ENCODE measurements around the gene UFM1. TPM values are rescaled to one million over a fixed set of nuclear protein-coding genes. Genes with fewer than 3 reads are reported as not detected.
"Not testable (repeated sequence)": the region's sequence is repeated elsewhere in the genome, so short reads cannot be mapped to it uniquely, and the experiment has no call there.

UFM1 gene
- total and polyA plus RNA-seq, 9 of the 15 experiments (the other 6 are each of a cell fraction or from before 2014, with no cell fraction given) = 26.3 to 58.5 (median 36.1) TPM

- Histone ChIP-seq H3K9me1 (ENCODE audit: control insufficient read depth, insufficient read depth, low read length) (no peaks in the 10 kb centered on the region), H3K27ac (ENCODE audit: extremely low read depth, low read depth, low read length) (no peak overlapping the region), H4K20me1 (replicated peaks; ENCODE audit: control insufficient read depth, insufficient read depth, low read length) (no peaks in the 10 kb centered on the region), H2AFZ (ENCODE audit: low read depth, low read length) (no peak overlapping the region), H3K36me3 (ENCODE audit: control insufficient read depth, insufficient read depth, low read length) (no peaks in the 10 kb centered on the region), H3K4me2 (ENCODE audit: insufficient read depth, low read length) (no peak overlapping the region), H3K79me2 (ENCODE audit: control insufficient read depth, insufficient read depth, low read length) (no peaks in the 10 kb centered on the region), H3K9ac (ENCODE audit: insufficient read depth in 1 of 2, low read depth in 2 of 2, low read length in 2 of 2) (no peak overlapping the region), H3K9me3 (replicated peaks; ENCODE audit: control insufficient read depth, insufficient read depth, low read depth, low read length) (no peaks in the 10 kb centered on the region), H3K4me1 (replicated peaks in 1 of 2; ENCODE audit: control insufficient read depth in 2 of 2, insufficient read depth in 2 of 2, low read length in 2 of 2) (no peaks in the 10 kb centered on the region), H3K27me3 (ENCODE audit: control insufficient read depth in 2 of 2, insufficient read depth in 2 of 2, low read length in 2 of 2) (no peaks in the 10 kb centered on the region), H3K4me3 (no peak overlapping the region)
- FAIRE-seq = no peak
- ATAC-seq = no peak
- TF ChIP-seq PYGO2 (tag; IDR thresholded peaks at IDR 0.05) = no peak
- no peak for TF ChIP-seq RFX5 (IDR thresholded peaks at IDR 0.05; ENCODE audit: low read depth, low read length)
- no peak for TF ChIP-seq PCBP2 (IDR thresholded peaks at IDR 0.05; ENCODE audit: low read depth, low read length, poor library complexity, severe bottlenecking)
- no peak for TF ChIP-seq ZSCAN32 (CRISPR knock-in tag; IDR thresholded peaks at IDR 0.05)
- no peak for TF ChIP-seq CHCHD3 (CRISPR knock-in tag; IDR thresholded peaks at IDR 0.05)
- TF ChIP-seq, protein P1, sequence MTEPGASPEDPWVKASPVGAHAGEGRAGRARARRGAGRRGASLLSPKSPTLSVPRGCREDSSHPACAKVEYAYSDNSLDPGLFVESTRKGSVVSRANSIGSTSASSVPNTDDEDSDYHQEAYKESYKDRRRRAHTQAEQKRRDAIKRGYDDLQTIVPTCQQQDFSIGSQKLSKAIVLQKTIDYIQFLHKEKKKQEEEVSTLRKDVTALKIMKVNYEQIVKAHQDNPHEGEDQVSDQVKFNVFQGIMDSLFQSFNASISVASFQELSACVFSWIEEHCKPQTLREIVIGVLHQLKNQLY (CRISPR knock-in tag; conservative IDR thresholded peaks at IDR 0.05) = no peak
- TF ChIP-seq STAG1 (CRISPR knock-in tag; IDR thresholded peaks at IDR 0.05; ENCODE audit: borderline replicate concordance) = no peak
- TF ChIP-seq SLC30A9 (CRISPR knock-in tag; IDR thresholded peaks at IDR 0.05) = no peak
- no peak for TF ChIP-seq MBD2 (IDR thresholded peaks at IDR 0.05; ENCODE audit: borderline replicate concordance, low read depth)
- no peak for TF ChIP-seq ZNF707 (CRISPR knock-in tag; conservative IDR thresholded peaks at IDR 0.05)
- no peak for TF ChIP-seq ZNF232 (CRISPR knock-in tag; IDR thresholded peaks at IDR 0.05)
- TF ChIP-seq FOSL1 (tag; conservative IDR thresholded peaks at IDR 0.05) = no peak
- no peak for TF ChIP-seq POLR3A (IDR thresholded peaks at IDR 0.05; ENCODE audit: borderline replicate concordance, extremely low read depth, insufficient read depth, insufficient read length)
- TF ChIP-seq ZNF224 (CRISPR knock-in tag; IDR thresholded peaks at IDR 0.05) = no peak
- TF ChIP-seq ZNF699 (CRISPR knock-in tag; IDR thresholded peaks at IDR 0.05; ENCODE audit: insufficient replicate concordance) = no peak
- no peak for TF ChIP-seq ELF4 (CRISPR knock-in tag; IDR thresholded peaks at IDR 0.05)
- no peak for TF ChIP-seq CREBBP (IDR thresholded peaks at IDR 0.05; ENCODE audit: low read depth, low read length)
- in situ Hi-C loops (cut with MboI) (no loop called here), intact Hi-C loops (cut with micrococcal nuclease) (no loop called here)
- POLR2A ChIA-PET = no interaction called here
- no TSS peak for BruUV-seq (replicated peaks)
- DNase-seq (ENCODE audit: extremely low read depth in 1 of 4, low spot score in 3 of 4) = no peak
- CTCF ChIA-PET (ENCODE audit: low intra/inter-chr PET ratio) = no interaction called here
These were observed 40.3 kb upstream of the UFM1 start for GRCh38 chr13:38309397-38309796.

DNA sequence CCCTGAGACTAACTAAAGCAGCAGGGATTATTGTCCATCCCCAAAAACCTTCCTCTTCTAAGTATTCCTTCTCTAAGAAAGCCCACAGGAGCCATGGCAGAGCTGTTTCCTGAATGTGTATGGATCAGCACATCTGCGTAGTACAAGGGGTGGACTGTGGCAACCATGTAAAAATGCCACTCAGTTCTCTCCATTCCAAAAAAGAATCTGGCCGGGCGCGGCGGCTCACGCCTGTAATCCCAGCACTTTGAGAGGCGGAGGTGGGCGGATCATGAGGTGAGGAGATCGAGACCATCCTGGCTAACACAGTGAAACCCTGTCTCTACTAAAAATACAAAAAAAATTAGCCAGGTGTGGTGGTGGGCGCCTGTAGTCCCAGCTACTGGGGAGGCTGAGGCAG is 38.5 kb upstream of the UFM1 start:
- H3K4me1 ChIP-seq (replicated peaks in 1 of 2; ENCODE audit: control insufficient read depth in 2 of 2, insufficient read depth in 2 of 2, low read length in 2 of 2); H2AFZ ChIP-seq (ENCODE audit: low read depth, low read length); DNase-seq (ENCODE audit: extremely low read depth in 1 of 4, low spot score in 3 of 4); FAIRE-seq; BruUV-seq (replicated peaks); H3K79me2 ChIP-seq (ENCODE audit: control insufficient read depth, insufficient read depth, low read length); H3K4me3 ChIP-seq; in situ Hi-C loops (cut with MboI); ATAC-seq; CTCF ChIA-PET (ENCODE audit: low intra/inter-chr PET ratio); H3K27ac ChIP-seq (ENCODE audit: extremely low read depth, low read depth, low read length); H3K9me1 ChIP-seq (ENCODE audit: control insufficient read depth, insufficient read depth, low read length); intact Hi-C loops (cut with micrococcal nuclease); H3K36me3 ChIP-seq (ENCODE audit: control insufficient read depth, insufficient read depth, low read length); H3K4me2 ChIP-seq (ENCODE audit: insufficient read depth, low read length); H4K20me1 ChIP-seq (replicated peaks; ENCODE audit: control insufficient read depth, insufficient read depth, low read length); H3K9ac ChIP-seq (ENCODE audit: insufficient read depth in 1 of 2, low read depth in 2 of 2, low read length in 2 of 2); H3K27me3 ChIP-seq (ENCODE audit: control insufficient read depth in 2 of 2, insufficient read depth in 2 of 2, low read length in 2 of 2); H3K9me3 ChIP-seq (replicated peaks; ENCODE audit: control insufficient read depth, insufficient read depth, low read depth, low read length); POLR2A ChIA-PET: not testable (repeated sequence)
- WGBS (ENCODE audit: insufficient coverage, low coverage, missing lambda C conversion rate) = 32% methylated on average over 9 of the region's 10 CpGs
